Measurements from ENCODE around the gene GNG7. TPM values are rescaled to one million over a fixed set of nuclear protein-coding genes. Genes with fewer than 3 reads are reported as not detected.
A peak's percentile ranks its signal among the peaks of the same experiment; 100 is the strongest.

GNG7 gene
- total RNA-seq, 2 donors from 2014 or later: 5.7 to 12.9 TPM

GRCh38 chr19:2641332-2641698 is 61.2 kb downstream of the GNG7 start:
- no peak for ATAC-seq
- DNase-seq: no peak
- intact Hi-C loops (cut with DNase I): no loop called here
- Histone ChIP-seq H3K9me3 (no peaks in the 10 kb centered on the region), H3K4me1 (peaks cover 23% of the 10 kb centered on the region), H3K4me3 (no peak overlapping the region), H3K36me3 (replicated peaks in 1 of 2; ENCODE audit: insufficient read depth in 1 of 2, low read depth in 2 of 2) (no peaks in the 10 kb centered on the region), H3K27me3 (no peaks in the 10 kb centered on the region), H3K27ac (no peak overlapping the region)
- TF ChIP-seq POLR2A (IDR thresholded peaks at IDR 0.05) (no peak), CTCF (IDR thresholded peaks at IDR 0.05) (no peak)
- 90 to 91% methylated on average over 7 of the region's 7 CpGs for whole genome bisulfite sequencing, 2 donors

- WGBS, 2 donors: 84 to 92% methylated on average over 10 to 17 of the region's 17 CpGs
- no peaks in the 10 kb centered on the region for H3K27me3 ChIP-seq
- H3K4me3 ChIP-seq: no peak overlapping the region
- intact Hi-C loops (cut with DNase I): no loop called here
- H3K27ac ChIP-seq: no peak overlapping the region
- ATAC-seq (no peak), DNase-seq (no peak)
- H3K9me3 ChIP-seq: no peaks in the 10 kb centered on the region
- H3K36me3 ChIP-seq (replicated peaks in 1 of 2; ENCODE audit: insufficient read depth in 1 of 2, low read depth in 2 of 2): no peaks in the 10 kb centered on the region
- peaks cover 29% of the 10 kb centered on the region for H3K4me1 ChIP-seq
- TF ChIP-seq POLR2A (IDR thresholded peaks at IDR 0.05): no peak
These were observed 61.7 kb downstream of the GNG7 start for GRCh38 chr19:2640563-2641331.

- Histone ChIP-seq H3K9me3 (no peaks in the 10 kb centered on the region), H3K27ac (no peak overlapping the region), H3K4me3 (no peak overlapping the region), H3K27me3 (no peaks in the 10 kb centered on the region), H3K36me3 (replicated peaks in 1 of 2; ENCODE audit: insufficient read depth in 1 of 2, low read depth in 2 of 2) (no peaks in the 10 kb centered on the region), H3K4me1 (peaks cover 35% of the 10 kb centered on the region)
- DNase-seq (no peak), ATAC-seq (no peak)
- TF ChIP-seq POLR2A (IDR thresholded peaks at IDR 0.05): no peak
- no peak for TF ChIP-seq CTCF (IDR thresholded peaks at IDR 0.05)
- WGBS, 2 donors: 74 to 94% methylated on average over 2 of the region's 2 CpGs
- intact Hi-C loops (cut with DNase I): no loop called here
These were observed 62.5 kb downstream of the GNG7 start for GRCh38 chr19:2639999-2640398.

- Histone ChIP-seq H3K27me3 (no peaks in the 10 kb centered on the region), H3K4me3 (no peak overlapping the region), H3K4me1 (peaks cover 50% of the 10 kb centered on the region), H3K27ac (no peak overlapping the region), H3K36me3 (replicated peaks in 1 of 2; ENCODE audit: insufficient read depth in 1 of 2, low read depth in 2 of 2) (no peaks in the 10 kb centered on the region), H3K9me3 (no peaks in the 10 kb centered on the region)
- WGBS, 2 donors: 27 to 34% methylated on average over 3 of the region's 3 CpGs
- intact Hi-C loops (cut with DNase I): no loop called here
- DNase-seq (no peak), ATAC-seq (no peak)
- TF ChIP-seq POLR2A (IDR thresholded peaks at IDR 0.05) (no peak), CTCF (IDR thresholded peaks at IDR 0.05) (no peak)
These were observed 64.0 kb downstream of the GNG7 start for GRCh38 chr19:2638417-2638940.

- WGBS, 2 donors: 24 to 35% methylated on average over 11 to 34 of the region's 37 CpGs
- ATAC-seq: peak; percentile 64
- H3K36me3 ChIP-seq (replicated peaks in 1 of 2; ENCODE audit: insufficient read depth in 1 of 2, low read depth in 2 of 2): no peaks in the 10 kb centered on the region
- no peak overlapping the region for H3K4me3 ChIP-seq
- H3K27ac ChIP-seq: no peak overlapping the region
- no peaks in the 10 kb centered on the region for H3K9me3 ChIP-seq
- no peaks in the 10 kb centered on the region for H3K27me3 ChIP-seq
- H3K4me1 ChIP-seq: peaks cover 50% of the 10 kb centered on the region
- TF ChIP-seq CTCF (IDR thresholded peaks at IDR 0.05) (peak; percentile 77 to 95 (median 91)), POLR2A (IDR thresholded peaks at IDR 0.05) (no peak)
- peak; percentile 65 to 71 (median 66) for DNase-seq
- intact Hi-C loops (cut with DNase I): no loop called here
These were observed 65.4 kb downstream of the GNG7 start for GRCh38 chr19:2636897-2637683.
